HT1080 (cell line): Measurements from ENCODE around the gene TOGARAM2. TPM values are rescaled to one million over a fixed set of nuclear protein-coding genes. Genes with fewer than 3 reads are reported as not detected.

ENCODE experiments used
- DNase-seq: peaks from one replicate; pipeline ENCODE4 v3.0.0-alpha.2; 2015; ENCODE audit warnings: low read depth
- total RNA-seq: library from RNA; depleted of rRNA; stranded (reverse); fragments of >200 nt; shearing (Covaris generic); gene quantifications from 2 replicates; pipeline ENCODE4 v1.2.3, GENCODE V29; 2014

TOGARAM2 gene
- total RNA-seq, 1 experiment from 2014 or later: 0.59 TPM

GRCh38 chr2:28997847-28998735 lies 17.0 kb downstream of the TOGARAM2 start:
- DNase-seq: no peak

GRCh38 chr2:29000481-29000880 lies 19.4 kb downstream of the TOGARAM2 start:
- no peak for DNase-seq

GRCh38 chr2:29000956-29001355 lies 19.9 kb downstream of the TOGARAM2 start:
- no peak for DNase-seq

- DNase-seq: no peak
Observed at GRCh38 chr2:29001806-29002205, 20.7 kb downstream of the TOGARAM2 start.

- DNase-seq: no peak
Observed at GRCh38 chr2:29004755-29005154, 23.7 kb downstream of the TOGARAM2 start.

- DNase-seq: no peak
Observed at GRCh38 chr2:29005331-29005730, 24.2 kb downstream of the TOGARAM2 start.

GRCh38 chr2:29006092-29006979 lies 25.2 kb downstream of the TOGARAM2 start:
- no peak for DNase-seq

GRCh38 chr2:29006980-29007301 lies 25.8 kb downstream of the TOGARAM2 start:
- DNase-seq: no peak

GRCh38 chr2:29009270-29009669 lies 28.2 kb downstream of the TOGARAM2 start:
- DNase-seq: no peak

- no peak for DNase-seq
Observed at GRCh38 chr2:29009711-29010677, 28.9 kb downstream of the TOGARAM2 start.

- no peak for DNase-seq
Observed at GRCh38 chr2:29010946-29011345, 29.8 kb downstream of the TOGARAM2 start.

- DNase-seq: no peak
Observed at GRCh38 chr2:29011418-29012060, 30.4 kb downstream of the TOGARAM2 start.

GRCh38 chr2:29012211-29012681 lies 31.1 kb downstream of the TOGARAM2 start:
- DNase-seq: no peak

GRCh38 chr2:29013057-29013780 lies 32.1 kb downstream of the TOGARAM2 start:
- DNase-seq: no peak

- no peak for DNase-seq
Observed at GRCh38 chr2:29014331-29014730, 33.2 kb downstream of the TOGARAM2 start.

- DNase-seq: peak; percentile 91
Observed at GRCh38 chr2:29014811-29015421, 33.8 kb downstream of the TOGARAM2 start.

GRCh38 chr2:29015701-29016470 lies 34.8 kb downstream of the TOGARAM2 start:
- no peak for DNase-seq

GRCh38 chr2:29016504-29016903 lies 35.4 kb downstream of the TOGARAM2 start:
- no peak for DNase-seq
